NCI-H82 treated with DMSO at 0.1 percent for 48 hours (cell line): ENCODE data around the gene EWSR1.

Experiments used
- DNase-seq: peaks from one replicate; lab custom pipeline; 2025; ENCODE audit not compliant: unreplicated experiment; lab: John Stamatoyannopoulos, UW

EWSR1 gene

DNA sequence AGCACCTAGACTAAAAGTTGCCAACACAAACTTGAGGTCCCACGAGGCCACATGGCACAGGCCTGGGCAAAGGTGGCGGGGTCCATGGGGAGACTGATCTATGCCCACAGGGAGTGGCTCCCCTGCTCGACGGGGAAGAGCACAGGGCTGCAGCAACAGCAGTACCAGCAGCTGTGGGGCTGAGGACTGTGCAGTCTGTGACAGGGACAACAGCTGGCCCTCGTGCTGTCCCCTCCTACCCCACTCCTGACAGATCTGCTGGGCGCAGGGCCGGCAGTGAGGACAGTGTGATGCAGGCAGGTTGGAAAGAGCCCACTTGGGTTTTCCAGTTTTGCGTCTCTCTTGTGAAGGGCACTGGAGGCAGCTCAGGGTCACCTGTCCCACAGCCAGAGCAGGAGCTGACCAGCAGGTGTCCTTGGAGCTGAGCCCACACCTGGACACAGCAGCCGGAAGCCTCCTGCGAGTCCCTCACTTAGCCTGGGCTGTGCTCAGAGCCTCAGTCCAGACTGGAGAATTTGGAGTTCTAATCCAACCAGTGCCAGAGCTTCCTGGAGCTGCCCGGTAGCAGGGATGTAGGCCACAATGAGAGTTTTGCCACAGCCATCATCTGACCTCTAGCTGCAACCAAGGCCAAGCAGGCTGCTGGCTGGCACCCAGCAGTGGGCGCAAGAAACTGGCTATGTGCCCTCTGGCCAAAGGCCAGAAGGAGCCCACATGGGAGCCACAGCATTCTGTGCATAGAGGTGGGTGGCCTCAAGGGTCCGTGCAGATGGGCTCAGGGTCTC lies 34.8 kb downstream of the EWSR1 start:
- no peak for DNase-seq

DNA sequence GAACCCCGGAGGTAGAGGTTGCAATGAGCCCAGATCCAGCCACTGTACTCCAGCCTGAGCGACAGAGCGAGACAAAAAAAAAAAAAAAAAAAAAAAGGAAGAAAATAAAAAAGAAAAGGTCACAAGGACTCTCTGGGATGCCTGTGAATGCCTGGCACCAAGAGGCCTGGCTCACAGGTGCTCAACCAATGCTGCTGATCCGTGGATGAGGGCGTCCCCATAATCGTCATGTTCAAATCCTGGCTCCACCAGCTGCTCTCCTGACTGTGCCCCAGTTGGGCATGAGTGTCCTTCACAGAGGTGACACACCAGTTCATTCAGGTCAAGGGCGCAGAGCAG lies 37.7 kb downstream of the EWSR1 start:
- DNase-seq, result no peak

DNA sequence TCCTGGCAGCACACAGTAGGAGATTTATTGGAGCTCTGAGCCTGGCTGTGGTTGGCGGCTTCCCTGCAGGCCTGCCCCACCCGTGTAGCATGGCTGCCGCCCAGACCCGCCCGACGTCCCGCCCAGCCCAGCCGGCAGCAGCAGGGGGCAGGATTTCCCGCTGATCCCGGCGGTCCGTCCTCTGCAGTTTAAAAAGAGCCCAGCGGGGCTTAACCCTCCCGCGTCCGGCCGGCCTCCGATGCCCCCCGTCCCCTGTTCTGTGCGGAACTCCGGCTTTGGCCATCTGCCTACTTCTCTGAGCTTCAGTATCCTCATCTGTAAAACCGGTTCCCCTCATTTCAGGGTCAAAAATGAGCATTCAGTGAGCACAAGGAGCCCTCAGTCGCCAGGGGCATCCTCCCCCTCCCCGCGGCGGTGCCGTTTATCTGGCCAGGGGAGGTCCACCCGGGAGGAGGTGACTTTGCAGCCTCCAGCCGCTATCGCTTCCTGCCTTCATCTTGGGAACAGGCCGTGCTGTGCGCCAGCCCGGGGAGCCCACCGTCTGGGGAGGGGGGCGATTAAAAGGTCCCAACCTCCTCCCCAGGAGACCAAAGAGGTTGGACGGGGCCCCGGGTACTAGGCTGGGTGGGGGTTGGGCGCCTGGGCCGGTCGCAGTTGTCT lies 38.2 kb downstream of the EWSR1 start, which contains the start of gene GAS2L1:
GAS2L1 (plus strand) TSS at position 476 of the 660 bp plus-strand sequence. CDS start 1,456 bp downstream, outside the sequence.
- peak; percentile 47 for DNase-seq

DNA sequence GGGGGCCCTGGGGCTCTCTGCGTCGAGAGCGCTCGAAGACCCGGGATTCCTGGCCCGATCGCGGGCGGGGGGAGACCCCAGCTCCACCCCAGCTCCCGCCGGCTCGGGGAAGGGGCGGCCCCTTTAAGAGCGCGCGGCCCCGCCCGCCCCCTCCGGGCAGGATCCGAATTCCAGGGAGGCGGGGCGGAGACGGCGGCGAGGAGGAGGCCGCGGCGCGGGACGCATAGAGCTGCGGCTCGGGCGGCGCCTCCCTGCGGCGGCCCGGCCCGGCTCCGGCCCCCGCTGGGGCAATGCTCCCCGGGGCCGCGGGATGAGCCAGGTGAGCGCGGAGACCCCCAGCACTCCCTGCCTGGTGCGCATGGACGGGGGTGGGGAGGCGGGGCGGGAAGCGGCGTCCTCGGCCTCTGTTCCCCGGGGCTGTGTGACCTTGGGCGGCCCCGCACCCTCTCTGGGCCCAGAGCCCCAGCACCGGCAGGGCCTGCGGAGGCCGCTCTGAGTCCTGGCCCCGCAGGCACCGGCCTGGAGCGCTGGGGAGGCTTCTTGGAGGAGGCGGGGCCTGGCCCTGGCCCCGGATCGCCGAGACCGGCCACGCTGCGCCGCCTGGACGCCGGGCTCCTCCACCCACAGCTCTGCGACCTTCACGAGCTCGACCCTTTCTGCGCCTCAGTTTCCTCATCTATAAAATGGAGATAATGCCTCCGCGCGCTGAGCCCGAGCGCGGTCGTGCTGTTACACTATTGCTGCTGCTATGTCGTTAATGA lies 38.9 kb downstream of the EWSR1 start:
- DNase-seq, result peak; percentile 27

DNA sequence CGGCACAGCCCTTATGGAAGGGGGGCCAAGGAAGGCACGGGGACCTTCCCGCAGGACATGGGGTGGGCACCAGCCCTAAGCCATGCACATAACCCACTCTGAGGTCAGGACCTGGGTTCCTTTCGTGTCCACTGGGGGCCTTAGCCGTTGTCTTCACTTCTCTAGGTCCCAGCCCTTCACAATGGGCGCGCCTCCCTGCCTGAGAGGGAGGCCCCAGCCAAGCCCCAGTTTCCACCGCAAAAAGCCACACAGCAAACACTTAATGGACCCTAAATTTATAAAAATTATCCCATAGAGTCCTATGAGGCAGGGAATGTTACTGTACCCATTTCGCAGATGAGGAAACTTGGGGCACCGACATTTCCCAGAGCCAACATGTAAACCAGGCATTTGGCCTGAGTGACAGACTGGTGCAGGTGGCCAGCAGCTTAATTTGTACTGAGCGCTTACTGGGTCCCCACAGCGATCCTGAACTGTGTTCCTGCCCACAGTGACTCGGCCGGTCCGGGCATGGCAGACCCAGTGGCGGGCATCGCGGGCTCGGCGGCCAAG lies 39.6 kb downstream of the EWSR1 start:
- no peak for DNase-seq

DNA sequence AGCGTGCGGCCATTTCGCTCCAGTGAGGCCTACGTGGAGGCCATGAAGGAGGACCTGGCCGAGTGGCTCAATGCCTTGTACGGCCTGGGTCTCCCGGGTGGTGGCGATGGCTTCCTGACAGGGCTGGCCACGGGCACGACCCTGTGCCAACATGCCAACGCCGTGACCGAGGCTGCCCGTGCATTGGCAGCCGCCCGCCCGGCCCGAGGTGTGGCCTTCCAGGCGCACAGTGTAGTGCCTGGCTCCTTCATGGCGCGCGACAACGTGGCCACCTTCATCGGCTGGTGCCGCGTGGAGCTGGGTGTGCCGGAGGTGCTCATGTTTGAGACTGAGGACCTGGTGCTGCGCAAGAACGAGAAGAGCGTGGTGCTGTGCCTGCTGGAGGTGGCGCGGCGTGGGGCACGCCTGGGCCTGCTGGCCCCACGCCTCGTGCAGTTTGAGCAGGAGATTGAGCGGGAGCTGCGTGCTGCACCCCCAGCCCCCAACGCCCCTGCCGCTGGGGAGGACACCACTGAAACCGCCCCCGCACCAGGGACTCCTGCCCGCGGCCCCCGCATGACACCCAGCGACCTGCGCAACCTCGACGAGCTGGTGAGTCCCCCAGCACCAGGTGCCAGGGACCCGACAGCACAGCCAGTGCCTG lies 40.2 kb downstream of the EWSR1 start:
- DNase-seq, result no peak

DNA sequence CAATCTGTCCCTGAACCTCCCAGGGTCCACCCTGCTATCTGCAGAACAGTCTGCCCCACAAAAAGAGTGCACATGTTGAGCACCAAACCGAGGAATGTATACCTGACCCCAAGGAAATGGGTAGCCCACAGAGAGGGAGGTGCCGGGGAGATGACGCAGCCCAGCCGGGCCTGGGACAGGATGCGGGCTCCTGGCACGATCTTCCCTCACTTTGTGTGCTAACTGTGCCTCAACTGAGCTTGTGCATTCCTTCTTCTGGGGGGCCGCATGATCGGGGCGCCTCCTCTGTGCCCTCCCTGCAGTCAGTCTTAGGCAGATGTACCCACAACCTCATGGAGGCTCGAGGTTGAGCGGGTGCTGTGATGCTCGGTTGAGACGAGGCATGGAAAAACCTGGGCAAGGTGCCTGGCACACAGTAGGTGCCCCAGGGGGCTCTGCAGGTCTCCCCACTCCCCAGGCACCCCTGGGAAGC lies 40.8 kb downstream of the EWSR1 start:
- no peak for DNase-seq

DNA sequence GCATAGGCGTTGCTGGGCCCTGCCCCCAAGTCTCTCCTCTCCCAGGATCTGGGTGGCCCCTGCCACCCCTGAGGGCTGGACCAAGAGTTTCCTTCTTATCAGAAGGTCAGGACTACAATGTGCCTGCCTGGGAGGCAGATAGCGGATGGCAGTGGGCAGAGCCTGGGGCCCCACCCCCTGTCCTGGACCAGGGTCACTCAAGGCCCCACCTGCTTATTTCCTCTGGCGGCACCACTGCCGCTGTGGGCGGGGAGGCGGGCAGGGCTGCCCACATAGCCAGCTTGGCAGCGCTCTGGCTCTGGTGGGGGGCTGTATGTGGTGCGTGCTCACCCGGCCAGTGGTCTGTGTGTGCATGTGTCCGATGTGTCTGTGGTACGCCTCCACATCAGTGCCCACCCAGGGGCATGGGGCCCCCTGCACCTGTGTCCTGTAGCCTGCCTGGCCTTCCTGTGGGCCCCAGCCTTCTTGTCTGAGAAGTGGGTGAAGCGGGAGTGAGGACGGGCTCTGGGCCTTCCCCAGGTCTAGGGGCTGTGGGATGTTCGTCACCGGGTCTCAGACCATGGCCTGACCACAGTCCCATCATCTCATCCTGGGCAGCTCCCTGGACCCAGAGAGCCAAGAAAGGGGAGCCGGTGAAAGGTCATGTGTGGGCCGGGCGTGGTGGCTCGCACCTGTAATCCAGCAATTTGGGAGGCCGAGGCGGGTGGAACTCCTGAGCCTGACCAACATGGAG lies 41.4 kb downstream of the EWSR1 start:
- no peak for DNase-seq

DNA sequence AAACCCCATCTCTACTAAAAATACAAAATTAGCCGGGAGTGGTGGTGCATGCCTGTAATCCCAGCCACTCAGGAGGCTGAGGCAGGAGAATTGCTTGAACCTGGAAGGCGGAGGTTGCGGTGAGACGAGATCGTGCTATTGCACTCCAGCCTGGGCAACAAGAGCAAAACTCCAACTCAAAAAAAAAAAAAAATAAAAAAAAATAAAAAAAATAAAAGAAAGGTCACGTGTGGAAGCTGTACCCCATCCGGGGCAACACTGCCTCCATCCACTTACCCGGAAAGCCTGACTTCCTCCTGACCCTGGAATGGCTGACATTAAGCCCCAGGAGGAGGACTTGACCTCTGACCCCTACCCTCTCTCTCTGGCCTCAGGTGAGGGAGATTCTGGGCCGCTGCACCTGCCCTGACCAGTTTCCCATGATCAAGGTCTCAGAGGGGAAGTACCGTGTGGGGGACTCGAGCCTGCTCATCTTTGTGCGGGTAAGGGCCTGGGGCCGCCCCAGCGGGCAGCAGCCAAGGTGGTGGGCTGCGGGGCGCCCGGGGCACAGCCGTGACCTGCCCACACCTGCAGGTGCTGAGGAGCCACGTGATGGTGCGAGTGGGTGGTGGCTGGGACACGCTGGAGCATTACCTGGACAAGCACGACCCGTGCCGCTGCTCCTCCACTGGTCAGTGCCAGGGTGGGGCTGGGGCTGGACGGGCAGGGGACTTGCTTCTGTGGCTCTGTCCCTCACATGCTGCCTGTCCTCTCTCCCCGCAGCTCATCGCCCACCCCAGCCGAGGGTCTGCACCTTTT lies 42.2 kb downstream of the EWSR1 start:
- no peak for DNase-seq

DNA sequence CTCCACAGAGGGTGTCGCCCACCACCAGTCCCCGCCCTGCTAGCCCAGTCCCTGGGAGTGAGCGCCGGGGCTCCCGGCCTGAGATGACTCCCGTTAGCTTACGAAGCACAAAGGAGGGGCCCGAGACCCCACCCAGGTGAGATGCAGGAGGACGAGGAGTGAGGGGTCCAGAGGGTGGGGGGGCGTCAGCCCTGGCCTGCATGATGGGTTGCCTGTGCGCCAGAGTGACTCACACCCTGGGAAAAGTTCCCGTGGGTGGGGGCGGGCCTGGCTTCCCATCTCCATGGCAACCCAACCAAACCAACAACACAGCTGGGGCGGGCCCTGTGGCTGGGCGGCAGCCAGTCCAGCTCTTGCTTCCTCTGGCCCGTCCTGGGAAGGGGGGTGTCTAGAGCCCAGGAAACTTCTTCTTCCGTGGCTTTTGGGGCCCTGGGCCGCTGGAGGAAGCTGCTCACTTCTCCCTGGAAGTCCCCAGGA lies 42.8 kb downstream of the EWSR1 start:
- DNase-seq, result no peak

DNA sequence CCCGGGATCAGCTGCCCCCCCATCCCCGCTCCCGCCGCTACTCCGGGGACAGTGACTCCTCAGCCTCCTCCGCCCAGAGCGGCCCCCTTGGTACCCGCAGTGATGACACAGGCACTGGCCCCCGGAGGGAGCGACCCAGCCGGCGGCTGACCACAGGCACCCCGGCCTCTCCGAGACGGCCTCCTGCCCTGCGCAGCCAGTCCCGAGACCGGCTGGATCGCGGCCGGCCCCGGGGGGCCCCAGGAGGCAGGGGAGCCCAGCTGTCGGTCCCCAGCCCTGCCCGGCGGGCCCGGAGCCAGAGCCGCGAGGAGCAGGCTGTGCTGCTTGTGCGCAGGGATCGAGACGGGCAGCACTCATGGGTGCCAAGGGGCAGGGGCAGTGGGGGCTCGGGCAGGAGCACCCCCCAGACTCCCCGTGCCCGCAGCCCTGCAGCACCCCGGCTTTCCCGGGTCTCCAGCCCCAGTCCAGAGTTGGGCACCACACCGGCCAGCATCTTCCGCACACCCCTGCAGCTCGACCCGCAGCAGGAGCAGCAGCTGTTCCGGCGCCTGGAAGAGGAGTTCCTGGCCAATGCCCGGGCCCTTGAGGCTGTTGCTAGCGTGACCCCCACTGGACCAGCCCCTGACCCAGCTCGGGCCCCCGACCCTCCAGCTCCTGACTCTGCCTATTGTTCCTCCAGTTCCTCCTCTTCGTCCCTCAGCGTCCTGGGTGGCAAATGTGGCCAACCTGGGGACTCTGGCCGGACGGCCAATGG lies 43.6 kb downstream of the EWSR1 start:
- no peak for DNase-seq

DNA sequence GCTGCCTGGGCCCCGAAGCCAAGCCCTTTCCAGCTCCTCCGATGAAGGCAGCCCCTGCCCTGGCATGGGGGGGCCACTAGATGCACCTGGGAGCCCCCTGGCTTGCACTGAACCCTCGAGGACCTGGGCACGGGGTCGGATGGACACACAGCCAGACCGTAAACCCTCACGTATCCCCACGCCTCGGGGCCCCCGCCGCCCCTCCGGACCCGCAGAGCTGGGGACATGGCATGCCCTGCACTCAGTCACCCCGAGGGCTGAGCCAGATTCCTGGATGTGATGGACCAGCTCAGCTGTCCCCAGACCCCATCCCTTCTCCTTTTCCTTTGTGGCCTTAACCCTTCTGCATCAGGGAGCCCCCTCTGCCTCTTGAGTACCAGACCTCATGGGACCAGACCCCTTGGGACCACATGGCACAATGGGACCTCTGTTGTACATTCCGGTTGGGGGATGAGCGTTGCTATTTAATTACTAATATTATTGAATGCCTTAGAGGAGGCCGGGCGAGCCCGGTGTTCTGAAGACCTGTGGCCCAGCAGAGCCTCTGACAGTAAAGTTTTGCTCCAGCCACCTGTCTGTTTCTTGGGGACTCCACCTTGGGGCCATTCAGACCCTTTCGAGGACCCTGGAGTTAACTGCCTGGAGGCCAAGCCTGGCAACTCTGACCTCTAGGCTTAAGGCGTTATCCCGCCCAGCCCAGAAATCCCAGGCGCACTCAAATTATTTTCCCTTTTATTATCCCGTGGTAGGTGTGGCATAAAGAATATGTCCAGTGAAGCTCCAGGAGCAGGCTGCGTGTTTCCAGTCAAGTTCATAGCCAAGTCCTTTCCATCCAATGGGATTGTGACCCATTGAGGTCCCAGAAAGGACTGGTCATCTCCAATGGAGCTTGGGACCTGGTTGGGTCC lies 44.4 kb downstream of the EWSR1 start:
- no peak for DNase-seq

DNA sequence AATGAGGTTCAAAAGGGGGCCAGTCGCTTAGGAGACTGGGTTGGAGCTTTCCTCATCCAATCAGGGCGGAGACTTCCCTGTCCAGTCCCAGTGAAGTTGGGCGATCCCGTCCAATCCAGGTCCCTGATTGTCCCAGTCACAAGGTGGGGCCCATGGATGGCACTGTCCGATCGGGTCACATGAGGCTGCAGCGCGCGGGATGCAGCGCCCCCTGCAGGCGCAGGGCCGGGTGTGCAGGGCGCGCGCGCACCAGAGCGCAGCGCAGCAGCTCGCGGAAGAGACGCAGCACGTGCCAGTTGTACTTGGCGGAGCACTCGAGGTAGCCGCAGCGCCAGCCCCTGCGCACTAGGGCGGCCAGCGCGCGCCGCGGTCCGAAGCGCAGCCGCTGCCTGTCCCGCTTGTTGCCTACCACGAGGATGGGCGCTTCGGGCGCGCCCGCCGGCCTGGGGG lies 45.1 kb downstream of the EWSR1 start:
- no peak for DNase-seq

DNA sequence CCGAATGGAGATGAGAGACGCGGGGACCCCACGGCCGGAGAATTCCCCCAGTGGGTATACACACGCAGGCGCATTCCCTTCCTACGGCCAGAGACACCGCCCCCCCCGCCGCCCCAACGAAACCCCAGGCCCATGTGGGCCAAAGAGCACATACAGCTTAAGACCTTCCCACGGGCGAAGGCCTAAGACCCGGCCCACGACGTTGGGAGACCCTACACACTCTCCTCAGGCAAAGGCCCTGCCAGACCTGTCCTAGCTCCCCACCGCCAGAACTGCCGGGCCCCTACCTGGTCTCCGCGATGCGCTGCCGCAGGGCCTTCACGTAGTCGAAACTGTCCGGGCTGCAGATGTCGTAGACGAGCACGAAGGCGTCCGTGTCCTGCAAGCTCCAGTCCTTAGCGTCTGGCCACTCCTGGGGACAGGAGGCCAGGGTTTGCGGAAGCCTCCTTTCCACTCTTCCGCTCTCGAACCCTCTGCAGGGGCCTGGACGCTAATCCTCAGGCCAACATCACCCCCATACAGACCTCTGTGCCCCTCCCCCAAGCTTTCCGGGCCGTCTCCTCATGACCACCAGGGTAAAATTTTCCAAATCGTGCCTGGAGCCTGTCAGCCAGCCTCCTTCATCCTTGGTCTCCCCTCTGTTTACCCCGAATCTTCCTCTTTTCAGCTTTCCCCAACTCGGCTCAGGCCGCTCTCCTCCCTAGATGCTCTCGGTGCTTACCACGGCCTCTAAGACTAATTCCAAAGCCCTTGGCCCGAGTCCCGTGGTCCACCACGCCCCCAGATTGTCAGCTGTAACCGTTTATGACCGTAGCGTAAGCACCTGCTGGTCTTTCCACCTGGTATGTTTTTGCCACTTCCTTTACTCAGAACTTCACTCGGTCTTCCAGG lies 45.8 kb downstream of the EWSR1 start:
- DNase-seq, result no peak

DNA sequence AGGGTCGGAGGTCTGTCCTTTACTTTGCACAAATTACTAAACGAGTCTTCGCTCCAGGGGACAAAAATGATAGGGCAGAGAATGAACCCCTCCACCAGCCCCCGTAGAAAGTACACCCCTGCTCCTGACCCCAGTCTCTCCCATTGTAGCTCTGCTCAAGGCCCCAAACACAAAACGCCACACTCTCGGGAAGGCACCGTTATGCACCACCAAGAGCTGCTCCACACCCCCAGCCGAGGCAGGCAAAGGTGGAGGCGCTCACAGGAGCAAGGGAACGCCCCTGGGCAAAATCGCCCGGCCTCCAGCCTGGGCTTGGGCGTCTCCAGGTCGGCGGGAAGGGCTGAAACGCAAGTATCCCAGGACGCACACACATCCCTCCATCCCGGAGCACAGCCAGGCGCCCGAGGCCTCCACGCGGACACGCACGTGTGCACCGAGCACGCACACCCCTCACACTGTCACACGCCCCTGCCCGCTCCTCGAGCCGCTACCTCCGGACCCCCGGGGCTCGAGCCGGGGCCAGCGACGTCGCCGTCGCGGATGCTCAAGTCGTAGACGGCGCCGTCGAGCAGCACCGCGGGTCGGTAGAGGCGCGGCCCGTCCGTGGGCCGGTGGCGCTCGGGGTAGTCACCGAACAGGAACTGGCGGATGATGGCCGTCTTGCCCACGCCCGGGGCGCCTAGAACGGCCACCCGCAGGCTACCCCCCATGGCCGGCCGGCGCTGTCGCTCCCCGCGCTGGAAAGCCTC lies 46.6 kb downstream of the EWSR1 start:
- no peak for DNase-seq
